Activated CD8-positive, alpha-beta memory T cell treated with anti-CD3 and anti-CD28 coated beads, Interleukin-2, amount 50 U/mL, for 4 hours (primary cell): ENCODE results near the gene IFIT3.
"Not testable (repeated sequence)": the region's sequence is repeated elsewhere in the genome, so short reads cannot be mapped to it uniquely, and the experiment has no call there.

ENCODE experiments used
- DNase-seq: peaks from one replicate; pipeline ENCODE4 v3.0.0-alpha.2; 2020

IFIT3 gene

GRCh38 chr10:89336241-89336640, 8.4 kb downstream of the IFIT3 start:
- no peak for DNase-seq

- DNase-seq, result peak; percentile 24
Measured at GRCh38 chr10:89337484-89337883, 9.7 kb downstream of the IFIT3 start.

GRCh38 chr10:89338713-89339112, 10.9 kb downstream of the IFIT3 start:
- DNase-seq, result no peak

DNA sequence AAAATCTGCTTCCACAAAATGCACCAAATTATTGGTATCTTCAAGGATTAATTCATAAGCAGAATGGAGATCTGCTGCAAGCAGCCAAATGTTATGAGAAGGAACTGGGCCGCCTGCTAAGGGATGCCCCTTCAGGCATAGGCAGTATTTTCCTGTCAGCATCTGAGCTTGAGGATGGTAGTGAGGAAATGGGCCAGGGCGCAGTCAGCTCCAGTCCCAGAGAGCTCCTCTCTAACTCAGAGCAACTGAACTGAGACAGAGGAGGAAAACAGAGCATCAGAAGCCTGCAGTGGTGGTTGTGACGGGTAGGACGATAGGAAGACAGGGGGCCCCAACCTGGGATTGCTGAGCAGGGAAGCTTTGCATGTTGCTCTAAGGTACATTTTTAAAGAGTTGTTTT, 12.1 kb downstream of the IFIT3 start:
- no peak for DNase-seq

DNA sequence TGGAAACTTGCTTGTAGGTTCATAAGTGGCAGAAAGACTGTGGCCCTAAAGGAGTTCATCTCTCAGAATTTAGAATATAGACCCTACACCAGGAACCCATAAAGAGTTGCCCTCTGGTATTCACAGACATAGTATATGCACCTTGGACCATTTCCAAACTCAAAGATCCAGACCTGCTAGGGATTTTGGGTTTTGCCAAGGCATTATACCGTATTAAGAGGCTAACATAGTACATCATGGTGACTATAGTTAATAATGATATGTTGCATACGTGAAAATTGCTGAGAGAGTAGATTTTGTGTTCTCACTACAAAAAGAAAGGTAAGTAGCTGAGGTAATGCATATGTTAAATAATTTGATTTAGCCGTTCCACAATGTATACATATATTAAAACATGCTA, 13.9 kb downstream of the IFIT3 start:
- no peak for DNase-seq

- DNase-seq, result no peak
Measured at GRCh38 chr10:89342206-89342958, 14.6 kb downstream of the IFIT3 start.

GRCh38 chr10:89343089-89343767, 15.4 kb downstream of the IFIT3 start:
- no peak for DNase-seq

DNA sequence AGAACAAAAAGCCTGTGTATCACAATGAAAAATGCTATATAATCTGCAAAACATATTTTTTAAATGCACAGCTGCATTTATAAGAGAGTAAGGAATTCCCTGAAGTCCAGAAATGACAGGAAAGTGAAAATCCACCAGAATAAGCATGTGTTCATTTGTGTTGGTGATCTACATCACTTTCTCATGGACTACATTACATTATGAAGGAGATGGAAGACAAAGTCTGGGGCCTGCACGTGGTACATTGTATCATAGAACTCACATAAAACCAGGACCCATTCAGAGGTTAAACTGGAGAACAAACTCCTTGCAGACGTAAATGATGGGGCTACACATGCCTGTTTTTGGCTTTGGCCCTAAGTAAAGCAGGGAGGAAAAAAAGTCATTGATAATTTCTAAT, 16.4 kb downstream of the IFIT3 start:
- DNase-seq, result no peak

DNA sequence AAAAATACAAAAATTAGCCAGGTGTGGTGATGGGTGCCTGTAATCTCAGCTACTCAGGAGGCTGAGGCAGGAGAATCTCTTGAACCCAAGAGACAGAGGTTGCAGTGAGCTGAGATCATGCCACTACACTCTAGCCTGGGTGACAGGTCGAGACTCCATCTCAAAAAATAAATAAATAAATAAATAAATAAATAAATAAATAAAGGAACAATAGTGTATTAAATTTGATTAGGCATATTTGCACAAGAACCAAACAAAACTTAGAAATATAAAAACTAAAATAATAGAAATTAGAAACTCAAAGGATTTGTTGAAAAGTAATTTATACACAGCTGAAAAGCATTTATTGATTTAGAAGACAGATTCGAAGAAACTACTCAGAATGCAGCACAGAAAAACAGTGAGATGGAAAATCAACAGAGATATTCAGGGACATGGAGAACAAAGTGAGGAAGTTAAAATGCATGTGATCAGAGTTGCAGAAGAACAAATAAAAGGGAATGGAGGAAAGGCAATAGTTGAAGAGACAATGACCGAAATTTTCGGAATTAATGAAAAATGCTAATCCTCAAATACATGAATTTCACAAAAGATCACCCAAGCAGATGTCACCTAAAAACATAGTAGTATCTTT, 17.7 kb downstream of the IFIT3 start:
- no peak for DNase-seq

DNA sequence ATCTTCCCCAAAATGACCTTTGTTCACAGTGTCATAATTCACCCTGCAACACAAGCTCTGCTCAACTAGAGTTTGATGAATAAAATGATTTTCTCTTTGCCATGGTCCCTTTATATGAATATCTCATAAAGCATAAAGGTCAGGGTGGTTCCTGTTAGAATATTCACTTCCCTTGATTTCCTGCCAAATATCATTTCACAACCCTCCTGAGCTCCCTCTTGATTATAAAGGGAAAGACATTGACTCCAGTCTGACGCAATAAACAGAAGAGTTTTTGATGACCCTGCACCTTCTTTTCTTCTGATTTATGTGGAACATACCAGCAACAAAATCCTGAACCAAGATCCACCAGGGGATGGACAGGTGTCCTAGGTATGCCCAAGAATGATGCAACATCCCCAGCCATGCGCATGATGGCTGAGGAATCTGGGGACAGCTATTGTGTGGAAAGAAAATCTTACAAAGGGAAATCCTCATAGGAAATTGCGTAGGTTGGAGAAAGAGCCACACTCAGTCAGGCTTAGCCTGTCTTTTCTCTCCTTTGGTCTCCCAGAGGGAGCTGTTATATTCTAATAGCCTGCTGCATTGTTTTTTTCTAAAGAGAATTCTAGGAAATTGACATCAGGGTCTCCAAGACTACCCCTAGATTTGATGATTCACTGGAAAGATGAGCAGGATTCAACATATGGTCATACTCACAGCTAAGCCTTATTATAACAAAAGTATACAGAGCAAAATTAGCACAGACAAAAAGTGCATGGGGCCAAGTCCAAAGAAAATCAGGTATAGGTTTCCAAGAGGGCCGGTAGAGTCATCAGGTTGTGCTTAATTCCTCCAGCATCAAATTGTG, 18.8 kb downstream of the IFIT3 start:
- DNase-seq, result no peak

DNA sequence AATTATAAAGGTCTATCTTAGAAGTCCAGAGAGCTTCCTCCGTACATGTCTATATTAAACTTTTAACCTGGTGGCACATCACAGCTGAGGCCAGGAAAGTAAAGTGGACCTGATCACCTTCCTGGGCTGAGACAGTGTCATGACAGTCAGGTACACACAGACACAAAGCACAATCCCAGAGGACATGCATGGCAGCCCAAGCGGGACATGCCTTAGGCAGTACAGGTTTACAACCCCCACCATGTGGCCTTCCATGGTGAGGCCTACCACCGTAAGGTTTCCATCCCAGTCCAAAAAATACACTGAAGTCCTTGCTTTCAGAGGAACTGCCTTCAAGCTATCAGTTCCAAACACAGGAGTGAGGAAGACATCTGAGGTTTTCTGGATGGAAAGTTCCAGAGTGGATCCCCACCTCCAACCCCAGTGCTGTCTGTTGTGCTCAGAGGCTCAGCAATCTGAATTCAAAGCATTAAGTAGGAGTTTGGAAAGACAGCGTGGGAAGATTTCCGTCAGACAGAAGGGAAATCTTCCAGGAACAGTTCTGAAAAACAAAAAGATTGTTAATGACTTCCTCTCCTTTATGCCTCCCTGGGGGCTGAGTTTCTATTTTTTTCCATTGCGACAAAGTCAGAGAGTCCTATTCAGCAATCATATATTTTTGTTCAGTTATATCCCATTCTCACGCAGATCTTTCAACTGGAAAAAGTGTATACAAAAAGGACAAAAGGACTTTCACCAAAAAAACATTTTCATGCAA, 20.1 kb downstream of the IFIT3 start:
- no peak for DNase-seq

DNA sequence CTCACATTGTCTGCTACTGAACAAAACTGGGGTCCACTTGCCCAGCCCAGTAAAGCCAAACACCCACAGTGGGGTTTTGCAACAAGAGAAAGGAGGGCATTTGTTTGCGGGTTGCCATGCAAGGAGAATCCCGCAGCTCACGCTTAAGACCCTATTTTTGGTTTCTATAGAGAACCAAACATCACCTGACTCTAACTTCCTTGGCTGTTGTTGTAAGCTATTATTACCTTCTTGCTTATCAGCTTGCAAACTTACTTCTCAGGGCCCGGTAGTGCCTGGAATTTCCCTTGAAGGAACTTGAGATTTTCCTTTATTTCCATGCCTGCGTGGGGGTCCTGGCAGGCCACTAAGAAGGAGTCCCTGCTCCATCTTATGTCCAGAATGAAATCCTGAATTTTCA, 20.7 kb downstream of the IFIT3 start:
- no peak for DNase-seq

GRCh38 chr10:89348975-89349374, 21.2 kb downstream of the IFIT3 start:
- no peak for DNase-seq

DNA sequence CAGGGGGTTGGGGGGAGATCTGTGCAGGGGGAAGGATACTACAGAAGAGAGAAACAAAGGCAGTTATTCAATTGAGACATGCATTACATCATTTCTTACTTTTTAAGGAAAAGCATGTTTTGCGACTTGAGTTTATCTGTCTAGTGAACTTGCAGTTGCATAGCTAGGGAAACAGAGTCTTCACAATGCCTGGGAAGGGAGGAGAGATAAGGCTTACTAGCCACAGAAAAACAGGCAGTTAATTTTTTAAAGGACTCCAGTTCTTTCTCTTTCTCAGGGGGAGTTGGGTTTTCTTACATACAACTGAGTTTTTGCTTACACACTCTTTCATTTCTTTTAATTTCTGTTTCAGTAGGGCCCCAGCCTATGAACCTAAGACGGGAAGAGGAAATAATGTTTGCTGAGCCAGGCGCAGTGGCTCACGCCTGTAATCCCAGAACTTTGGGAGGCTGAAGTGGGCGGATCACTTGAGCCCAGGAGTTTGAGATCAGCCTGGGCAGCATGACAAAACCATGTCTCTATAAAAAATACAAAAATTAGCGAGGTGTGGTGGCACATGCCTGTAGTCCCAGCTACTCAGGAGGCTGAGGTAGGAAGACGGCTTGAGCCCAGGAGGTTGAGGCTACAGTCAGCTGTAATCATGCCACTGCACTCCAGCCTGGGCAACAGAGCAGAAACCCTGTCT, 23.0 kb downstream of the IFIT3 start:
- DNase-seq, result not testable (repeated sequence)

DNA sequence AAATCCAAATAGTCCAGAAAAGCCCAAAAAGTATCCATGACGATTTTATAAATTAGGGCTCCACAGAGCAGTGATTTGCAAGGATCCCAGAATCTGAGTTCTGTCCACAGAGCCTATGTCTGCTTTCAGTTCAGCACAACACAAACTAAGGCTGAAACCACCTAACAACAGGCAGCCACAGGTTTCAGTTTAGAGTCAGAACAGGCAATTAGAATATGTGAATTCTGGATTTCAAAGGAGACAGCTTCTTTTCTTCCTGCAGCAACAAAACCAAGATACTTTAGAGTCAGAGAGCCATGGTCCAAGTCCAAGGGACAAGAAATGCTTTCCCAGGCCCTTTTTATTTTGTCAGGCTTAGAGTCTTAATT, 23.6 kb downstream of the IFIT3 start:
- DNase-seq, result no peak

DNA sequence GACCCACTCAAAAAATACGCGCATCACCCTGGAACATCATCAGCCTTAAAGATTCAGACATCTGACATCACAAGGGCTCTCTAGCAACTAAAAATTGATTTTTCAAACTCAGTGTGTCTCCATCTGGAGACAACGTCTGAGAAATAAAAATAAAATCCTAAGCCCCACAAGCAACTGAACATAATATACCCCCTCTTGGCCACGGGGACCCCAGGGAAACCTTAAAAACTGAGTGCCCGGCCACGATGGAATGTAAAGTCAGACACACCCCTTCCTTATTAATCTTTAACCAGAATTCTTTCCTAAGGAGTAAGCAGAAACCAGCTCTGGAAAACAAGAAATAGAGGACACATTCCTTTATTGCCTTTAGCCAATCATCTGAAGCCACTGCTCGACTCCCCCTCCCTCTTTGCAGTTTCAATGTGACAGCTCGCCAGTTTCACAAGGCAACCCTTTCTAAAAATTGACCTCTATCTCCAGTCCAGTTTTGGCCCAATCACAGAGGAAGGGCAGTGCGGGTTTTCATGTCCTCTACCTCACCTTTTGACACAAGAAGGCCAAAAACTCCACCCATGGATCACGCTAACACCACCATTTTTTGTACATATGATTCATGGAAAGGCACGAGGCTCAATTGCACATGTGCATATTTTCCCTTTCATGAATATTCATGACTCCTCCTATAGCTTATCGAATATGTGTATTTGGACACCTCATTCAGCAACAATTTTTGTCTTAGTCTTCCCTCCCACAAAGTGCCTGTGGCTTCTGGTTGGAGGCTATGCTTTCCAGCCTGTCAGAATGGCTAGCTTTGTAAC, 24.2 kb downstream of the IFIT3 start:
- DNase-seq, result no peak

DNA sequence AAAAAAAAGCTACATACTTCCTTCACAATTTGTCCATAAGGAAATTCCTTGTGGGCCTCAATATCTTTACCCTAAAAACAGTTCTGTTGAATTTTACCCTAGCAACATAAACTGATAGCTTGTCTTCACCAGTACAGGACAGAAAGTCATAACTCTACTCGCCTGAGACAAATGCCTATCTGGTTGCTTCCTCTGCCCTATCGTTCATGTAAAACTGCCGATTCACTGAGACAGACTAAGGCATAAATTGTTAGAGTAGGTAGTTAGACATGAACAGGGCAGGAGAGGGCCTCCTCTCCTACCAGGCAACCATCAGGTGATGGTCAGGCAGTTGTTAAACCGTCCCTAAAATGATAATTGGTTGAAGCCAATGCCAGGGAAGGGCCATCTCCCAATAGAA, 25.0 kb downstream of the IFIT3 start:
- no peak for DNase-seq

DNA sequence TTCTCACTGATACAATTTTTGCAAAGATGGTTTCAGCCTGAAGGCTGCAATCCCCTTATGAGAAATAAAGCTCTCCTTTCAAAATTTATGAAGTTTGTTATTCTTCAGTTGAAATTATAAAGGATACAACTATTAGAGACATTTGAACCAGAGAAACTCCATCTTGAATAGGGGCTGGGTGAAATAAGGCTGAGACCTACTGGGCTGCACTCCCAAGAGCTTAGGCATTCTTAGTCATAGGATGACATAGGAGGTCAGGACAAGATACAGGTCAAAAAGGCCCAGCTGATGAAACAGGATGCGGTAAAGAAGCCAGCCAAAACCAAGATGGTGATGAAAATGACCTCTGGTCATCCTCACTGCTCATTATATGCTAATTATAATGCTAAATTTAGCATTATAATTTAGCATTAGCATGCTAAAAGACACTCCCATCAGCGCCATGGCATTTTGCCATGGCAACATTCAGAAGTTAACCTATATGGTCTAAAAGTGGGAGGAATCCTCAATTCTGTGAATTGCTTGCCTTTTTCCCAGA, 27.7 kb downstream of the IFIT3 start:
- DNase-seq, result no peak

GRCh38 chr10:89357096-89357495, 29.3 kb downstream of the IFIT3 start:
- no peak for DNase-seq

GRCh38 chr10:89357975-89358374, 30.2 kb downstream of the IFIT3 start:
- no peak for DNase-seq

DNA sequence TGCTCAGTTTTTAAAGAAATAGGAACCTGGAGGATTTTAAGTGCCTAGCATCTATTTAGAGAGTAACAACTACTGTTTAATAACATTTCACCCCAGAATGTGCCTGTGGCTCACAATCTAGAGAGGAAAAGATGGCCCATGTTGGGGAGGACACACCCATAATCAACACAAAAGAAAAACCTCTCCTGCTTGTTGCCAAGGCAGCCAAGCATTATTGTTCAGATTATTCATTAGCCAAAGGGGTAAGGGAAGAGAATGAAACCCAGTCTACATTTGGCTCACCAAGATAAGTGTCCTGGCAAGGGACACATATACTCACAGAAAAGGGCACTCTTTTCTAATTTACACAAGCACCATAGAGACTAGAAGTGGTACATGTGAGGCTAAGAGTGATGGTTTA, 32.4 kb downstream of the IFIT3 start:
- DNase-seq, result no peak
